HEK293 (cell line): ENCODE results near the gene VIT.

Experiments
- ZNF175 ChIP-seq: fragments of 450-650 bp; formaldehyde crosslinking; IDR thresholded peaks from 2 replicates; pipeline ENCODE4 v1.5.1; 2016; ENCODE audit warnings: missing biosample characterization, missing genetic modification characterization
- ZNF658 ChIP-seq: fragments of 450-650 bp; formaldehyde crosslinking; IDR thresholded peaks from 2 replicates; pipeline ENCODE4; 2016; ENCODE audit warnings: missing biosample characterization, missing genetic modification characterization
- TF ChIP-seq, protein P1 (sequence below): fragments of 450-650 bp; formaldehyde crosslinking; IDR thresholded peaks from 2 replicates; pipeline ENCODE4 v1.5.1; 2016; ENCODE audit warnings: missing biosample characterization, missing genetic modification characterization
- TF ChIP-seq, protein P2 (sequence below): fragments of 450-650 bp; formaldehyde crosslinking; IDR thresholded peaks from 2 replicates; pipeline ENCODE4 v1.5.1; 2017; ENCODE audit warnings: missing biosample characterization, mild to moderate bottlenecking, missing genetic modification characterization, moderate library complexity

DNA sequence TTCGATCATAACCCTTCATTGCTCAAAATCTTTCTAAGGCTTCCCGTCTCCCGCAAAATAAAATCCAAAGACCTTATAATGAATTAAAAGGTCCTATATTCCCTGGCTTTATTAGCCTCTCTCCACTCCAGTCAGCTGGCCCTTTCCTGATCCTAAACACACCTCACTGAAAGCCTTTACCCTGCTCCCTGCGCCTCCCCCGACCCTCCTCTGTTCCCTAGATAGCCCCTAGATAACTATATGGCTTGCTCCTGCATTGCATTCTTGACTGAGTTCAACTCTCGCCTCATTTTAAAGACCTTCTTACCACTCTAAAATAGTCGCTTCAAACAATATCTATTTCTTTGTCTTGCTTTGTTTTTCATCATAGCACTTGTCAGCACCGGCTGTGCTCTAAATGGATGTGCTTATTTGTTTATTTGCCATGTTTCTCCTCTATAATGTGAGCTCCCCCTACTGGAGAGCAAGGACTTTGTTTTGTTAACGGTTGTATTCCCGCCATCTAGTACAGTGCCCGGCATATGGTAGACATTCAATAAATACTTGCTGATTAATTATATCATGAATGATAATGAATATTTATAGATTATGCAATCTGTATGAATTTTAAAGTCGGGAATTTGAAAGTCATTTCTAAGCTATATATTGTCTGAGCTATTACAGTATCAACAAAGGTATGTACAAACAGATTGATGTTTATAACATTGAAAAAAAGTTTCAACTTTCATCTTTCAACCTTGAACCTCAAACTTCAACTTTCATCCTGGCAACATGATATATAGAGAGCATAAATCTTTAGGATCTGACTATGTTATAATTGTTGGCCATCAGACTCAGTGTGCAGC, 32.4 kb upstream of the VIT start:
- TF ChIP-seq, protein P1, sequence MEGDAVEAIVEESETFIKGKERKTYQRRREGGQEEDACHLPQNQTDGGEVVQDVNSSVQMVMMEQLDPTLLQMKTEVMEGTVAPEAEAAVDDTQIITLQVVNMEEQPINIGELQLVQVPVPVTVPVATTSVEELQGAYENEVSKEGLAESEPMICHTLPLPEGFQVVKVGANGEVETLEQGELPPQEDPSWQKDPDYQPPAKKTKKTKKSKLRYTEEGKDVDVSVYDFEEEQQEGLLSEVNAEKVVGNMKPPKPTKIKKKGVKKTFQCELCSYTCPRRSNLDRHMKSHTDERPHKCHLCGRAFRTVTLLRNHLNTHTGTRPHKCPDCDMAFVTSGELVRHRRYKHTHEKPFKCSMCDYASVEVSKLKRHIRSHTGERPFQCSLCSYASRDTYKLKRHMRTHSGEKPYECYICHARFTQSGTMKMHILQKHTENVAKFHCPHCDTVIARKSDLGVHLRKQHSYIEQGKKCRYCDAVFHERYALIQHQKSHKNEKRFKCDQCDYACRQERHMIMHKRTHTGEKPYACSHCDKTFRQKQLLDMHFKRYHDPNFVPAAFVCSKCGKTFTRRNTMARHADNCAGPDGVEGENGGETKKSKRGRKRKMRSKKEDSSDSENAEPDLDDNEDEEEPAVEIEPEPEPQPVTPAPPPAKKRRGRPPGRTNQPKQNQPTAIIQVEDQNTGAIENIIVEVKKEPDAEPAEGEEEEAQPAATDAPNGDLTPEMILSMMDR (tag by site-specific recombination), result peak; percentile 59; the same call in 1 of the 2 replicates
- no peak for TF ChIP-seq ZNF658 (tag by site-specific recombination)
- TF ChIP-seq, protein P2, sequence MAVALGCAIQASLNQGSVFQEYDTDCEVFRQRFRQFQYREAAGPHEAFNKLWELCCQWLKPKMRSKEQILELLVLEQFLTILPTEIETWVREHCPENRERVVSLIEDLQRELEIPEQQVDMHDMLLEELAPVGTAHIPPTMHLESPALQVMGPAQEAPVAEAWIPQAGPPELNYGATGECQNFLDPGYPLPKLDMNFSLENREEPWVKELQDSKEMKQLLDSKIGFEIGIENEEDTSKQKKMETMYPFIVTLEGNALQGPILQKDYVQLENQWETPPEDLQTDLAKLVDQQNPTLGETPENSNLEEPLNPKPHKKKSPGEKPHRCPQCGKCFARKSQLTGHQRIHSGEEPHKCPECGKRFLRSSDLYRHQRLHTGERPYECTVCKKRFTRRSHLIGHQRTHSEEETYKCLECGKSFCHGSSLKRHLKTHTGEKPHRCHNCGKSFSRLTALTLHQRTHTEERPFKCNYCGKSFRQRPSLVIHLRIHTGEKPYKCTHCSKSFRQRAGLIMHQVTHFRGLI (tag by site-specific recombination), result no peak
- no peak for TF ChIP-seq ZNF175
